Erythroblast (primary cell): ENCODE measurements around the gene ESRRA.

ENCODE experiments used
- GATA1 ChIP-seq: IDR thresholded peaks from 2 replicates; pipeline ENCODE4 v1.6.1; 2011; ENCODE audit warnings: low read depth, mild to moderate bottlenecking, control low read depth, low read length, moderate library complexity
- POLR2A ChIP-seq: IDR thresholded peaks from 2 replicates; pipeline ENCODE4 v1.6.1; 2011; ENCODE audit warnings: mild to moderate bottlenecking, low read length

GRCh38 chr11:64343767-64344559, 38.6 kb downstream of the ESRRA start:
- TF ChIP-seq POLR2A (no peak), GATA1 (no peak)
